Right renal pelvis (tissue), 4 donors: ENCODE measurements around the gene ARL10. TPM values are rescaled to one million over a fixed set of nuclear protein-coding genes. Genes with fewer than 3 reads are reported as not detected.

Source experiments
- DNase-seq, 4 donors: peaks; one replicate each; pipeline ENCODE4 v3.0.0-alpha.2; 2013; ENCODE audit warnings: low read depth in 4 of 4, low spot score in 3 of 4, missing footprints in 1 of 4
- polyA plus RNA-seq, 4 donors: library from polyadenylated mRNA; unstranded; fragments of 120-200 nt; gene quantifications; one replicate each; pipeline ENCODE4 v1.2.1, GENCODE V29; 2013; ENCODE audit not compliant: insufficient read length in 4 of 4

ARL10 gene
- polyA plus RNA-seq, 4 donors: 11.1 to 13.1 (median 12.3) TPM

- peak; percentile 76 to 85 (median 82) for DNase-seq
Observed at GRCh38 chr5:176361437-176362232, 3.7 kb upstream of the ARL10 start, which contains the start of gene KIAA1191. KIAA1191 (minus strand) TSS chr5:176361764; CDS start chr5:176359508, 2,256 bp downstream.

GRCh38 chr5:176362233-176362490 lies 3.1 kb upstream of the ARL10 start:
- DNase-seq: no peak

DNA sequence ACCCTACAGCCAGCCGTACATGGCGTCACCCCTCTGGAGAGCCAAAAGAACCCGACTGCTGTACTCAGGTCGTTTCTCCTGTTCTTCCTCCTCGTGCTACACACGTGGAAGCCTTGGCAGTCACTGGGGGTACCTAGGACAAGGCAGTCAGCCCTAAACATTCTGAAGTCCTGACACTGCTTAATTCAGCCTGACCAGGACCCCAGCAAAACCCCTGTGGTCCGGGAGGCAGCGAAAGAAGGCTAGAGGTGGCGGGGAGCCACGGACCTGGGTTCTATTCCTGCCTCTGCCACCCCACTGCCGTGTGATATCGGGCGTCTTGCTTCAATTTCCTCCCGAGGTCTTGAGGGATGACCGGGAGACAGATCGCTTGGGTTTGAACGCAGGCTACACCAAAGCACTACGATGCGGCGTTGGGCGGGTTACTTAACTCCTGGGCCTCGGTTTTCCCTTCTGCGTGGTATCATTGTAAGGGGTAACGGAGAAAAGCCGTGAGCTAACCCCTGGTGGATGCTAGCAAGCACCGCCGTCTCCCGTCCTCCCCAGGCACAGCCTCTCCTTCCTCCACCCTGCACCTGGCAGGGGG lies 429 bp upstream of the ARL10 start:
- no peak for DNase-seq

GRCh38 chr5:176366232-176366894 lies 1.1 kb downstream of the ARL10 start:
- DNase-seq: no peak

DNA sequence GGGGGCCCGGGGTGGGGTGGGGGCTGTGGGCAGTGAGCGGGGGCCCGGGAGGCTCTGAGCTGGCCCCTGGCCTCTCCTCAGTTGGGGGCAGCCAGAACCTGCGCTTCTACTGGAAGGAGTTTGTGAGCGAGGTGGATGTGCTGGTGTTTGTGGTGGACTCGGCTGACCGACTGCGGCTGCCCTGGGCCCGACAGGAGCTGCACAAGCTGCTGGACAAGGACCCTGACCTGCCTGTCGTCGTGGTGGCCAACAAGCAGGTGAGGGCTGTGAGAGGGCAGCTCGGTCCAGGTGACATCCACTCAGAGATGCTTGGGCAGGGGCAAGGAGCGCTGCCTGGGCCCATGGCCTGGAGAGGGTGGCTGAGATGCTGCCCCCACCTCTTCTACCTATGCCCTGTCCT lies 3.4 kb downstream of the ARL10 start:
- DNase-seq: no peak

- no peak for DNase-seq
Observed at GRCh38 chr5:176369934-176370711, 4.8 kb downstream of the ARL10 start.

GRCh38 chr5:176371621-176372539 lies 6.6 kb downstream of the ARL10 start:
- DNase-seq: no peak

- DNase-seq: no peak
Observed at GRCh38 chr5:176373100-176373818, 8.0 kb downstream of the ARL10 start.

DNA sequence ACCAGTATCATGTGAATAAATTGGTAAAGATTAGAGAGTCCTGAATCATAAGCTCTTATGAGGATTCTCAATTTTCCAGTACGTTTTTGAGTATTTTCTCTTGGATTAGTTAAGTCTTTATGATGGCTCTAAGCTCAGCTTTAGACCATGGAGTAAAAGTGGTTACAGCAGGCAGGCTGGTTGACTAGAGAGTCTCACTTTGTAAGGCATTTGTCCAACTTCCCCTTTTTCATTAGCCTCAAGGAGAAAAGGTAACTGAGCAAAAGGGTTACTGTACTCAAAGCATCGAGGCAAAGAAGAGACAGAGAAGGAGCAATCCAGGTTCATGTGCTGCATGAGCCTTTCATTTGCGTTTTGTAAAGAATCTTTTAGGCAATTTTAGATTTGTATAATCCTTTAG lies 14.6 kb downstream of the ARL10 start:
- DNase-seq: no peak

- DNase-seq: no peak
Observed at GRCh38 chr5:176381423-176381822, 16.1 kb downstream of the ARL10 start.

DNA sequence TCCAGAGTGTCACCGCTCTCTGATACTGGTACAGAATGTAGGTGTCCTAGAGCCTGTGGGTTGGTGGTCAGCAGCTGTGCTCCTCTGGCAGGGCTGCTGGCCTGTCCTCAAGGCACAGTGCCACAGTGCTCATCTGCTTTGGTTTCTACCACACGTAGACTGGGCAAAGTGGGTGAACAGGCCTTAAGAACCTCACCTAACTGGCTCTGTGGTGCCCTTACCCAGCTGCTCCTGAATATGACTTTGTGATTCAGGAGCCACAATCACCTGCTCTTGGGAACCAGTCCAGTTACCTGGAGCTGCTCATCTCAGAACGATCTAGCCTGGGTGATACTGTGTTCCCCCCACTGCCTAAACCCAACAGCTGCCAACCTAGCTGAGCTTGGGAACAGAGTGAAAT lies 16.7 kb downstream of the ARL10 start:
- no peak for DNase-seq

DNA sequence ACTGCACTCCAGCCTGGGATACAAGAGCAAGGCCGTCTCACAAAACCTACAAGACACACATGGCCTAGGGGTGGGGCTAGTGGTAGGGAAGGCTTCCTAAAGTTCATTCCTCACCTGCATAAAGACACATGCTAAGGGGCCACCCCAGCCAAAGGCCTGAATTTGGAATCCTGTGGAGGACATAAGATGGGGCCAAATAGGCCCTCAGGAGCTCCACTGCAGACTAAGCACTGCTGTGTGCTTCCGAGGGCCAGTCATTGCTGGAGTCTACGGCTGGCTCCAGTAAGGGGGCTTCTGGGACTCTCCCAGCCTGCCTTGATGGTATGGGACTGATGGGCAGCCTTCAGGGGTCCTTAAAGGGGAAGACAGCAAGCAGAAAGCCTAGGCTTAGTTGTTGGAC lies 17.4 kb downstream of the ARL10 start:
- no peak for DNase-seq

- no peak for DNase-seq
Observed at GRCh38 chr5:176383248-176383905, 18.1 kb downstream of the ARL10 start.

DNA sequence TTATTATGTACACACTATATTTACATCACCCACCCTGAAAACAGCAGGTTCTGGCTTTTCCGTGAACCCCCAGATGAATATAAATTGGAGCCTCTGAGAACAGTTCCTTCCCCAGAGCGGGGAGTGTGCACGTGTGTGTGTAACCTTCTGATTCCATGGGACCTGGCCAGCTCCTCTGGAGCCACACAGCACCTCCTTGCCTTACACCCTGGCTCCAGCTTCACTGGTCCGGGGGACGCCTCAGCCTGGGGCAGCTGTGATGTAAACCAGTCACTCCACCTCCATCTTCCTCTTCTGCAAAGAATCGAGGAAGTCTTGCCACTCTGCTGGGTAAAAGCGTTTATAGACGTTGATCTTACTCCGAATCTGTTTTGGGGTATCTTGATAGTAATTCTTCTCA lies 18.7 kb downstream of the ARL10 start:
- DNase-seq: no peak

- DNase-seq: no peak
Observed at GRCh38 chr5:176384366-176384930, 19.2 kb downstream of the ARL10 start.

DNA sequence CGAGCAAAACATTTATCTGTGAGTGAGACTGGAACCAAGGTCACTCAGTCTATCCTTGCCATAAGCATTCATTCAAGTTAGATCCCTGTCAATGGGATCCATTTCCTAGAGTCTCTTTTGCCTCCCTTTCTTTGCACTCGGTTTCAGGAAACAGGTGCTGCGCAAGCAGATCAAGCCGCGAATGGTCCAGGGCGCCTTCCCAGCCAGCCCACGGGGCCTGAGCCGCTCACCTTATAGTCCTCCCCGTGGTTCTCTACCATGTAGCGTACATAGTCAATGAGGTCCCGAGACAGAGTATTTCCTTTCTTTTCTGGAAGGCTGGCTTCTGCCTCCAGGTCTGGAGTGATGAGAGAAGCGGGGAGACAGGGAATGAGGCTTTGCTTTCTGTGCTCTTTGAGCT lies 19.7 kb downstream of the ARL10 start:
- no peak for DNase-seq

DNA sequence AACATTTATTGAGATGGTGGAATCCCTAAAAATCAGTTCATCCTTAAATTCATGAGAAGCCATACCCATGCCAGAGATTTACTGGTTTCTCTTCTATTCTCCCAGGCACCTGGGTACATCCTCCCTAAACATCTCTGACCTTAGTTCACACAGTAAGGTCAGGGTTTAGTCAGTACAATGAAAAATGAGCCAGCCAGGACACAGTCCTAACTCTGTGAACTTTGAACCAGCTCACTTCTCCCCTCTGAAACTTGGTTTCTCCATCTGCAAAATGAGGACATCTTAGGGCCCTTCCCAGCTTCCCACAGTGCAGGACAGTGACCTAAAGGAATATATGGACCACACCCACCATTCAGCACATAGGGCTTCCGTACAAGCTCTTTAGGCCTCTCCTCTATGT lies 21.2 kb downstream of the ARL10 start:
- DNase-seq: no peak

- no peak for DNase-seq
Observed at GRCh38 chr5:176387384-176387925, 22.2 kb downstream of the ARL10 start.
